ENCODE results near the gene TARS3. TPM values are rescaled to one million over a fixed set of nuclear protein-coding genes. Genes with fewer than 3 reads are reported as not detected.

TARS3 gene
- total RNA-seq, 3 donors from 2014 or later: 21.3 to 32.8 (median 25.3) TPM

DNA sequence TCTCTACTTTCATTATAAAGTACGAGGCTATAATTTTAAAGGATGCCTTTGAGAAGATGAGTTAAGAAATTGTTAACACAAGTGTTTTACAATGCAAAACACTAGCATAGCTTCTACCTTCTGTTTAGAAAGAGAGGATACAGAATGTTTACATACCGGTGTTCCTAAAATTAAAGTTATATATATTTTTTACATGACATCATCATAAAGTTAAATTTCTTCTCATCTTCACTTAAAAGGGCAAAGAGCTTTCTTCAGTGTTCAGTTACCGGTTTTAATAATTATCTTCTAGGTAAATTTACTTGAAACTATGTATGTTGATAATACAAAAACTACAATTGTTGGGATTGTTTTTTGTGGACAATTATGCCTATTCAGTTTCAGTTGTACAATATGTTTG is 39.4 kb downstream of the TARS3 start:
- intact Hi-C loops (cut with DNase I; ENCODE audit: low total_unique reads): no loop called here
- no peak for TF ChIP-seq POLR2A (IDR thresholded peaks at IDR 0.05)
- no peak for TF ChIP-seq CTCF (IDR thresholded peaks at IDR 0.05)
- no peak for TF ChIP-seq POLR2AphosphoS5 (IDR thresholded peaks at IDR 0.05)
- no peaks in the 10 kb centered on the region for H3K9me3 ChIP-seq
- no peaks in the 10 kb centered on the region for H3K36me3 ChIP-seq
- no peak overlapping the region for H3K4me3 ChIP-seq
- no peaks in the 10 kb centered on the region for H3K4me1 ChIP-seq
- no peak for DNase-seq (ENCODE audit: low spot score in 2 of 2)
- H3K27ac ChIP-seq: no peak overlapping the region
- H3K27me3 ChIP-seq: no peaks in the 10 kb centered on the region

- no peaks in the 10 kb centered on the region for H3K36me3 ChIP-seq
- H3K4me1 ChIP-seq: no peaks in the 10 kb centered on the region
- no peak overlapping the region for H3K4me3 ChIP-seq
- TF ChIP-seq CTCF (IDR thresholded peaks at IDR 0.05) (no peak), POLR2AphosphoS5 (IDR thresholded peaks at IDR 0.05) (no peak), POLR2A (IDR thresholded peaks at IDR 0.05) (no peak)
- intact Hi-C loops (cut with DNase I; ENCODE audit: low total_unique reads): no loop called here
- no peak overlapping the region for H3K27ac ChIP-seq
- no peak for DNase-seq (ENCODE audit: low spot score in 2 of 2)
- H3K9me3 ChIP-seq: no peaks in the 10 kb centered on the region
- no peaks in the 10 kb centered on the region for H3K27me3 ChIP-seq
Observed at GRCh38 chr15:101684384-101684783, 39.9 kb downstream of the TARS3 start.

GRCh38 chr15:101679806-101680205 is 44.5 kb downstream of the TARS3 start:
- Histone ChIP-seq H3K4me3 (no peak overlapping the region), H3K27ac (no peak overlapping the region), H3K9me3 (no peaks in the 10 kb centered on the region), H3K27me3 (no peaks in the 10 kb centered on the region), H3K4me1 (no peaks in the 10 kb centered on the region), H3K36me3 (no peaks in the 10 kb centered on the region)
- intact Hi-C loops (cut with DNase I; ENCODE audit: low total_unique reads): no loop called here
- no peak for TF ChIP-seq CTCF (IDR thresholded peaks at IDR 0.05)
- no peak for TF ChIP-seq POLR2A (IDR thresholded peaks at IDR 0.05)
- no peak for TF ChIP-seq POLR2AphosphoS5 (IDR thresholded peaks at IDR 0.05)
- no peak for DNase-seq (ENCODE audit: low spot score in 2 of 2)

GRCh38 chr15:101676921-101677329 is 47.3 kb downstream of the TARS3 start:
- H3K4me1 ChIP-seq: no peaks in the 10 kb centered on the region
- TF ChIP-seq POLR2A (IDR thresholded peaks at IDR 0.05) (no peak), POLR2AphosphoS5 (IDR thresholded peaks at IDR 0.05) (no peak), CTCF (IDR thresholded peaks at IDR 0.05) (no peak)
- intact Hi-C loops (cut with DNase I; ENCODE audit: low total_unique reads): no loop called here

GRCh38 chr15:101675796-101676582 is 48.3 kb downstream of the TARS3 start:
- Histone ChIP-seq H3K4me3 (no peak overlapping the region), H3K4me1 (no peaks in the 10 kb centered on the region), H3K27ac (no peak overlapping the region), H3K27me3 (no peaks in the 10 kb centered on the region), H3K9me3 (no peaks in the 10 kb centered on the region), H3K36me3 (no peaks in the 10 kb centered on the region)
- TF ChIP-seq POLR2A (IDR thresholded peaks at IDR 0.05) (no peak), CTCF (IDR thresholded peaks at IDR 0.05) (no peak), POLR2AphosphoS5 (IDR thresholded peaks at IDR 0.05) (no peak)
- intact Hi-C loops (cut with DNase I; ENCODE audit: low total_unique reads): no loop called here
- no peak for DNase-seq (ENCODE audit: low spot score in 2 of 2)

More at GRCh38 chr15:101676921-101677329, 47.3 kb downstream of the TARS3 start:
- Histone ChIP-seq H3K27me3 (no peaks in the 10 kb centered on the region), H3K9me3 (no peaks in the 10 kb centered on the region), H3K4me3 (no peak overlapping the region), H3K27ac (no peak overlapping the region), H3K36me3 (no peaks in the 10 kb centered on the region)
- no peak for DNase-seq (ENCODE audit: low spot score in 2 of 2)
